Endodermal cell (in vitro differentiated cells): ENCODE data around the gene SORL1. TPM values are rescaled to one million over a fixed set of nuclear protein-coding genes. Genes with fewer than 3 reads are reported as not detected.

ENCODE experiments used
- DNase-seq: peaks from one replicate; pipeline ENCODE4 v3.0.0-alpha.2; 2017
- H3K27ac ChIP-seq: 2 replicates; pipeline ENCODE4 v1.5.1; 2013; ENCODE audit warnings: mild to moderate bottlenecking, low read depth, low read length, moderate library complexity
- H3K27me3 ChIP-seq: 2 replicates; pipeline ENCODE4 v1.6.1; 2013; ENCODE audit warnings: mild to moderate bottlenecking, low read length, moderate library complexity; ENCODE audit not compliant: insufficient read depth, control insufficient read depth, poor library complexity, severe bottlenecking
- H3K36me3 ChIP-seq: 2 replicates; pipeline ENCODE4 v1.7.0; 2013; ENCODE audit warnings: mild to moderate bottlenecking, low read length, moderate library complexity; ENCODE audit not compliant: control insufficient read depth, insufficient read depth
- H3K4me1 ChIP-seq: one replicate; pipeline ENCODE4 v1.7.0; 2013; ENCODE audit warnings: low read length; ENCODE audit not compliant: control insufficient read depth, insufficient read depth
- H3K4me3 ChIP-seq: 2 replicates; pipeline ENCODE4 v1.5.1; 2013; ENCODE audit warnings: mild to moderate bottlenecking, low read length, moderate library complexity
- H3K9ac ChIP-seq: 2 replicates; pipeline ENCODE4 v1.6.1; 2013; ENCODE audit warnings: mild to moderate bottlenecking, low read length, moderate library complexity; ENCODE audit not compliant: poor library complexity, severe bottlenecking; ENCODE audit errors: extremely low read depth
- H3K9me3 ChIP-seq: 2 replicates; pipeline ENCODE4 v1.6.1; 2013; ENCODE audit warnings: mild to moderate bottlenecking, low read length, moderate library complexity; ENCODE audit not compliant: control insufficient read depth
- H3K27ac Mint-ChIP-seq: 2 replicates; pipeline ENCODE4 v1.8.0; 2020; ENCODE audit warnings: mixed read lengths
- H3K27me3 Mint-ChIP-seq: 2 replicates; pipeline ENCODE4 v1.8.0; 2021; ENCODE audit warnings: mild to moderate bottlenecking, mixed read lengths; ENCODE audit not compliant: insufficient read depth
- H3K36me3 Mint-ChIP-seq: 2 replicates; pipeline ENCODE4 v1.8.0; 2020; ENCODE audit warnings: low read depth, mixed read lengths
- H3K4me1 Mint-ChIP-seq: 2 replicates; pipeline ENCODE4 v1.8.0; 2020; ENCODE audit warnings: mixed read lengths
- H3K4me3 Mint-ChIP-seq: 2 replicates; pipeline ENCODE4 v1.8.0; 2020; ENCODE audit warnings: mild to moderate bottlenecking, moderate library complexity, mixed read lengths
- H3K9me3 Mint-ChIP-seq: 2 replicates; pipeline ENCODE4 v1.8.0; 2020; ENCODE audit warnings: mild to moderate bottlenecking, mixed read lengths
- WGBS, 2 experiments: methylation state at CpG; one replicate each; pipeline versions ENCODE4 v1.1.5 to v1.1.7; 2013; ENCODE audit warnings: missing lambda C conversion rate in 2 of 2, mixed read lengths in 1 of 2; ENCODE audit not compliant: insufficient coverage in 1 of 2, insufficient read length in 1 of 2; 5-methylcytosine and 5-hydroxymethylcytosine counted together
- total RNA-seq, 2 donors: library from RNA; stranded (reverse); fragmentation: NEBNext Ultra II Directional in 1 of 2; extraction: Animal tissue kit (Norgen Biotek cat#: 25700) in 1 of 2; gene quantifications; 2 replicates in 1 of 2; 3 replicates in 1 of 2; pipeline ENCODE4 v1.2.1, GENCODE V29; 2021
- TF ChIP-seq, protein P1 (sequence below): fragments of 200-600 bp; sonication (generic); conservative IDR thresholded peaks from 2 replicates; pipeline ENCODE4 v1.5.0; 2021; ENCODE audit warnings: antibody characterized with exemption, mild to moderate bottlenecking

The SORL1 gene
- total RNA-seq, 2 donors from 2014 or later, result 56.4 to 57.5 TPM

DNA sequence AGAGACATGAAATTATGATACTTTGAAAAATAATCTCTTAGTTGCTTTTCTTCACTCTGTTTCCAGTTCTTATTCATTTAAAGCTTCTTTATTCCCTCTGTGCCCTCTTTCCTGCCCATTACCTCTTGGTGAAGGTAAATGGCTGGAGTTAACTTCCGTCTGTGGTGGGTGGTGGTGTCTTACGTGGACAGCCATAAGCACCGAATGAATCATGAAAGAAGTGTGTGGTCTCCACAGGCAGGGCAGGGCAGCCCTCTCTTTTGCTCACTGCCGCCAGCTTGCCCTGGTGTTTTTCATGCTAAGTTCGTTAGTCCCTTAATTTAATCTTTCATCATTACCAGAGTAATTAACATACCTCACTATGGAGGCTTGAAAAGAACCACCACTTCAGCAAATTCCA is 99.3 kb downstream of the SORL1 start:
- peaks cover 2% of the 10 kb centered on the region for H3K4me1 ChIP-seq
- H3K9ac ChIP-seq, result no peak overlapping the region
- 94 to 100% methylated on average over 3 to 5 of the region's 5 CpGs for WGBS, 2 experiments

DNA sequence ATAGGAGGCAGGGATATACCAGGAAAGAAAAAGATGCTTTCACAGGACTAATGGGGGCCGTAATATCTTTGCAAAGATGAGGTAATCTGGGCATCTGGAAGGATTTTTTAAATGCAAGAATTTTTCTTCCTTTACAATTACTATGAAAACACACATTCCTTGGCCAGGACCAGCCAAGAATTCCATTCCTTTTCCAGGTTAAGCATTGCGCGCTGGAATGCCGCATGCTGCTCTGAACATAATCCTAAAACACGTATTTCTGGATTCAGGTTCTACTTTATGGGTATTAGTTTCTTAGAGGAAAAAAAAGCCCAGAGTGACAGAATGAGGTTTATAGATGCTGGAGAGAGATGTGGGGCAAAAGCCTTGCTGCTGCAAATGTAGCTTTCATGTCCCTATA is 100.0 kb downstream of the SORL1 start:
- Histone ChIP-seq H3K4me1 (peaks cover 2% of the 10 kb centered on the region), H3K9me3 (no peaks in the 10 kb centered on the region), H3K4me3 (no peak overlapping the region), H3K27ac (no peak overlapping the region), H3K9ac (no peak overlapping the region), H3K36me3 (peaks cover 13% of the 10 kb centered on the region), H3K27me3 (no peaks in the 10 kb centered on the region)
- peaks cover 34% of the 10 kb centered on the region for H3K36me3 Mint-ChIP-seq
- no peaks in the 10 kb centered on the region for H3K9me3 Mint-ChIP-seq
- H3K27me3 Mint-ChIP-seq, result no peaks in the 10 kb centered on the region
- no peak overlapping the region for H3K4me3 Mint-ChIP-seq
- TF ChIP-seq, protein P1, sequence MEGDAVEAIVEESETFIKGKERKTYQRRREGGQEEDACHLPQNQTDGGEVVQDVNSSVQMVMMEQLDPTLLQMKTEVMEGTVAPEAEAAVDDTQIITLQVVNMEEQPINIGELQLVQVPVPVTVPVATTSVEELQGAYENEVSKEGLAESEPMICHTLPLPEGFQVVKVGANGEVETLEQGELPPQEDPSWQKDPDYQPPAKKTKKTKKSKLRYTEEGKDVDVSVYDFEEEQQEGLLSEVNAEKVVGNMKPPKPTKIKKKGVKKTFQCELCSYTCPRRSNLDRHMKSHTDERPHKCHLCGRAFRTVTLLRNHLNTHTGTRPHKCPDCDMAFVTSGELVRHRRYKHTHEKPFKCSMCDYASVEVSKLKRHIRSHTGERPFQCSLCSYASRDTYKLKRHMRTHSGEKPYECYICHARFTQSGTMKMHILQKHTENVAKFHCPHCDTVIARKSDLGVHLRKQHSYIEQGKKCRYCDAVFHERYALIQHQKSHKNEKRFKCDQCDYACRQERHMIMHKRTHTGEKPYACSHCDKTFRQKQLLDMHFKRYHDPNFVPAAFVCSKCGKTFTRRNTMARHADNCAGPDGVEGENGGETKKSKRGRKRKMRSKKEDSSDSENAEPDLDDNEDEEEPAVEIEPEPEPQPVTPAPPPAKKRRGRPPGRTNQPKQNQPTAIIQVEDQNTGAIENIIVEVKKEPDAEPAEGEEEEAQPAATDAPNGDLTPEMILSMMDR, result no peak
- DNase-seq, result no peak
- 97 to 98% methylated on average over 4 to 5 of the region's 5 CpGs for WGBS, 2 experiments
- no peak overlapping the region for H3K27ac Mint-ChIP-seq
- peaks cover 12% of the 10 kb centered on the region for H3K4me1 Mint-ChIP-seq

More for the DNA sequence above, 99.3 kb downstream of the SORL1 start:
- no peak overlapping the region for H3K4me3 Mint-ChIP-seq
- peaks cover 27% of the 10 kb centered on the region for H3K36me3 Mint-ChIP-seq
- peaks cover 18% of the 10 kb centered on the region for H3K4me1 Mint-ChIP-seq
- Histone ChIP-seq H3K4me3 (no peak overlapping the region), H3K27ac (no peak overlapping the region), H3K27me3 (no peaks in the 10 kb centered on the region), H3K36me3 (peaks cover 13% of the 10 kb centered on the region), H3K9me3 (no peaks in the 10 kb centered on the region)
- no peaks in the 10 kb centered on the region for H3K27me3 Mint-ChIP-seq
- no peak overlapping the region for H3K27ac Mint-ChIP-seq
- H3K9me3 Mint-ChIP-seq, result no peaks in the 10 kb centered on the region
- no peak for DNase-seq
- TF ChIP-seq, protein P1, result no peak

DNA sequence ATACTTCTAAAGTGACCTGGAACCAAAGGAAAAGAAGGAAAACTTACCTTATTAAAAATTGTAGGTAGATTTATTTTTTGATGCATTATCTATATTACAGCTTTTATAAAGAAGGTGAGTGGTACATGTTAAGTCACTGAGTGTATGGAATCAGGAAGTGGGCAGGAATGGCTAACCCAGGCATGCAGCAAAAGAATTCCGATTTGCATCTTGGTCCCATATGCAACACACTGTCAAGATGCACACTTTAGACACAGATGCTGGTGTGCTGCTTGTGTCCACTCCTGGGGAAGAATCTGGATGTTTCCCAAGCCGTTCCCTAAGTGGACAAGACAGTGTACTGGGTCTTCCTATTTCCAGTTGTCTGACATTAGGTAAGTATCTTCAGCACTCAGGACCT is 100.5 kb downstream of the SORL1 start:
- H3K9ac ChIP-seq, result no peak overlapping the region
- H3K27me3 ChIP-seq, result no peaks in the 10 kb centered on the region
- H3K4me3 ChIP-seq, result no peak overlapping the region
- Mint-ChIP-seq H3K4me3 (no peak overlapping the region), H3K9me3 (no peaks in the 10 kb centered on the region), H3K27me3 (no peaks in the 10 kb centered on the region), H3K4me1 (peaks cover 12% of the 10 kb centered on the region), H3K36me3 (peaks cover 34% of the 10 kb centered on the region), H3K27ac (no peak overlapping the region)
- 96 to 100% methylated on average over 2 of the region's 2 CpGs for WGBS, 2 experiments
- peaks cover 2% of the 10 kb centered on the region for H3K4me1 ChIP-seq
- peaks cover 16% of the 10 kb centered on the region for H3K36me3 ChIP-seq
- no peaks in the 10 kb centered on the region for H3K9me3 ChIP-seq
- H3K27ac ChIP-seq, result no peak overlapping the region
- TF ChIP-seq, protein P1, result no peak
- DNase-seq, result no peak
